GM23248 (cell line): Measurements from ENCODE around the gene GABBR2. TPM values are rescaled to one million over a fixed set of nuclear protein-coding genes. Genes with fewer than 3 reads are reported as not detected.

Source experiments
- DNase-seq: peaks from one replicate; pipeline ENCODE4 v3.0.0-alpha.2; 2015
- H2AFZ ChIP-seq: fragments of 200-600 bp; sonication (generic); 2 replicates; pipeline ENCODE4 v1.6.1; 2016; ENCODE audit warnings: antibody characterized with exemption
- H3F3A ChIP-seq: fragments of 200-600 bp; sonication (generic); 2 replicates; pipeline ENCODE4 v1.6.1; 2016; ENCODE audit warnings: mild to moderate bottlenecking, antibody characterized with exemption, mixed run types; ENCODE audit not compliant: insufficient read depth
- H3K27ac ChIP-seq: fragments of 200-600 bp; sonication (generic); 2 replicates; pipeline ENCODE4 v1.5.1; 2016; ENCODE audit warnings: mild to moderate bottlenecking
- H3K27me3 ChIP-seq: fragments of 200-600 bp; sonication (generic); replicated peaks from 2 replicates; pipeline ENCODE4 v1.6.1; 2016; ENCODE audit warnings: mild to moderate bottlenecking; ENCODE audit not compliant: insufficient read depth
- H3K36me3 ChIP-seq: fragments of 200-600 bp; sonication (generic); 2 replicates; pipeline ENCODE4 v1.6.1; 2016; ENCODE audit warnings: low read depth, mild to moderate bottlenecking
- H3K4me1 ChIP-seq: fragments of 200-600 bp; sonication (generic); 2 replicates; pipeline ENCODE4 v1.6.1; 2016; ENCODE audit warnings: mild to moderate bottlenecking; ENCODE audit not compliant: insufficient read depth
- H3K4me2 ChIP-seq: fragments of 200-600 bp; sonication (generic); one replicate; pipeline ENCODE4 v1.6.1; 2016; ENCODE audit warnings: mild to moderate bottlenecking; ENCODE audit not compliant: unreplicated experiment
- H3K4me3 ChIP-seq: fragments of 200-600 bp; sonication (generic); 2 replicates; pipeline ENCODE4 v1.5.1; 2016; ENCODE audit warnings: mild to moderate bottlenecking
- H3K79me2 ChIP-seq: fragments of 200-600 bp; sonication (generic); 2 replicates; pipeline ENCODE4 v1.6.1; 2016; ENCODE audit warnings: mild to moderate bottlenecking; ENCODE audit not compliant: insufficient read depth
- H3K9ac ChIP-seq: fragments of 200-600 bp; sonication (generic); 2 replicates; pipeline ENCODE4 v1.6.1; 2016; ENCODE audit warnings: mild to moderate bottlenecking
- H3K9me2 ChIP-seq: fragments of 200-600 bp; sonication (generic); 2 replicates; pipeline ENCODE4 v1.6.1; 2016; ENCODE audit warnings: mixed run types, mild to moderate bottlenecking, moderate library complexity; ENCODE audit not compliant: insufficient read depth
- H3K9me3 ChIP-seq: fragments of 200-600 bp; sonication (generic); one replicate; pipeline ENCODE4 v1.6.1; 2017; ENCODE audit warnings: low read depth
- H4K20me1 ChIP-seq: fragments of 200-600 bp; sonication (generic); 2 replicates; pipeline ENCODE4 v1.6.0; 2016; ENCODE audit not compliant: insufficient read depth
- EZH2 ChIP-seq: fragments of 200-600 bp; sonication (generic); IDR thresholded peaks from 2 replicates; pipeline ENCODE4 v1.6.1; 2018; ENCODE audit warnings: antibody characterized with exemption, mild to moderate bottlenecking; ENCODE audit not compliant: insufficient read depth, poor library complexity, severe bottlenecking
- EZH2phosphoT487 ChIP-seq: fragments of 200-600 bp; sonication (generic); IDR thresholded peaks from 2 replicates; pipeline ENCODE4 v1.6.1; 2018; ENCODE audit warnings: antibody characterized with exemption, moderate library complexity, mild to moderate bottlenecking, low read depth; ENCODE audit not compliant: insufficient read depth
- WGBS, 2 experiments: methylation state at CpG; one replicate each; pipeline ENCODE4 v1.1.6; 2015 to 2017; ENCODE audit warnings: low lambda C conversion rate in 2 of 2, low coverage in 1 of 2; ENCODE audit errors: missing lambda C conversion rate in 2 of 2; 5-methylcytosine and 5-hydroxymethylcytosine counted together
- in situ Hi-C: fragments of 300-500 bp; cut with MboI; formaldehyde crosslinking; loops from 2 replicates; pipeline ENCODE4 v1.15.0; 2020
- polyA plus RNA-seq: library from polyadenylated mRNA; unstranded; fragments of >200 nt; fragmentation: Nextera tagmentation; extraction: Ambion mirVana; gene quantifications from 2 replicates; pipeline ENCODE4 v1.2.1, GENCODE V29; 2016
- total RNA-seq: library from RNA; depleted of rRNA; stranded (reverse); fragments of >200 nt; shearing (Covaris generic); gene quantifications from 2 replicates; pipeline ENCODE4 v1.2.3, GENCODE V29; 2014

GABBR2 gene
- total and polyA plus RNA-seq, 2 experiments from 2014 or later = 7.5 to 13.4 TPM

DNA sequence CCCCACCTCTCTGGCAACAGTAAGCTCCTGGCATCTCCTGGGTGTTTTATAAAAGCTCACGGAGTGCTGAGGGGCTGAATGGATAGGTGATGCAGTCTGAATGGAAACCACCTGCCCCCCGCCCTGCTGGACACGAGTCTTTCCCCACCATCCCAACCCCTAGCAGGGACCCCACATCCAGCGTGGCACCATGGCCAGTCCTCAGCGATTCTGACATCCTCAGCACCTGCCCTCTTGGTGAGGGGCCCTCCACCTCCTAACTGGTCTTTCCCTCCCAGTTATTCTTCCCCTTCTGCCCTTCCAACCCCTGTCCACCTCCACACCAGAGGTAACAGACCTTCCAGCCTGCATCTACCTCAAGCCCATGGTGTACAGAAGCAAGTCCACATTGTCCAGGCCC lies 38.7 kb upstream of the GABBR2 start:
- DNase-seq = no peak
- H2AFZ ChIP-seq = no peak overlapping the region
- in situ Hi-C loops = no loop called here
- no peaks in the 10 kb centered on the region for H3K27me3 ChIP-seq
- WGBS, 2 experiments = 98 to 100% methylated on average over 5 of the region's 5 CpGs
- H3K27ac ChIP-seq = no peak overlapping the region
- H3K79me2 ChIP-seq = no peaks in the 10 kb centered on the region
- peaks cover under 1% of the 10 kb centered on the region; the same call in 1 of the 2 replicates for H3K4me1 ChIP-seq
- no peak overlapping the region for H3K4me2 ChIP-seq
- no peaks in the 10 kb centered on the region for H4K20me1 ChIP-seq
- 0 out of 2 replicates have a peak, but pooled peaks cover under 1% of the 10 kb centered on the region for H3F3A ChIP-seq
- H3K9me2 ChIP-seq = no peaks in the 10 kb centered on the region
- H3K9ac ChIP-seq = no peak overlapping the region
- H3K36me3 ChIP-seq = peaks cover 9% of the 10 kb centered on the region; the same call in 1 of the 2 replicates
- TF ChIP-seq EZH2 (no peak), EZH2phosphoT487 (no peak)
- no peak overlapping the region for H3K4me3 ChIP-seq
- no peaks in the 10 kb centered on the region for H3K9me3 ChIP-seq

DNA sequence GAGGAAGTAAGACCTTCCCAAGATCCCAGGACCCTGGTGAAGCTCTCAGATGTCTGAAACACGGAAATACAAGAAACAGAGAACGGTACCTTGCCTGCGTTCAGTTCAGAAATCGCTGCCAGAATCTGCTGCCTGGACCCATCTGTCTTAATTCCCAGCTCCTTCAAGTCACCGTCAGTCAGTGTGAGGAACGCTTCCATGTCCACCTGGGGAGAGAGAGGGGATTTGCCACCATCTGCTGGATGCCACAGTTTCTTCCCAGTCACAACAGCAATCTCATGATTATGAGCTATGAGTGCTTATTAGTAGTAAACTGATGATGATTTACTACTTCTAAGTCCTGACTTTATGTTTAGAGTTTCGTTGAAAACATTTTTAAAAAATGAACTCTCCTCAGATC lies 36.7 kb upstream of the GABBR2 start:
- H3K4me2 ChIP-seq = no peak overlapping the region
- no peaks in the 10 kb centered on the region for H4K20me1 ChIP-seq
- no peaks in the 10 kb centered on the region for H3K79me2 ChIP-seq
- H3K27me3 ChIP-seq = no peaks in the 10 kb centered on the region
- H3K9ac ChIP-seq = no peak overlapping the region
- 81 to 86% methylated on average over 7 of the region's 7 CpGs for WGBS, 2 experiments
- H3K4me3 ChIP-seq = no peak overlapping the region
- H3K27ac ChIP-seq = no peak overlapping the region
- peaks cover 11% of the 10 kb centered on the region; the same call in 1 of the 2 replicates for H3F3A ChIP-seq
- H2AFZ ChIP-seq = no peak overlapping the region
- TF ChIP-seq EZH2phosphoT487 = no peak
- TF ChIP-seq EZH2 = no peak
- H3K4me1 ChIP-seq = peaks cover 8% of the 10 kb centered on the region
- DNase-seq = no peak
- no peaks in the 10 kb centered on the region for H3K9me2 ChIP-seq
- H3K9me3 ChIP-seq = no peaks in the 10 kb centered on the region
- in situ Hi-C loops = no loop called here
- peaks cover 9% of the 10 kb centered on the region; the same call in 1 of the 2 replicates for H3K36me3 ChIP-seq

DNA sequence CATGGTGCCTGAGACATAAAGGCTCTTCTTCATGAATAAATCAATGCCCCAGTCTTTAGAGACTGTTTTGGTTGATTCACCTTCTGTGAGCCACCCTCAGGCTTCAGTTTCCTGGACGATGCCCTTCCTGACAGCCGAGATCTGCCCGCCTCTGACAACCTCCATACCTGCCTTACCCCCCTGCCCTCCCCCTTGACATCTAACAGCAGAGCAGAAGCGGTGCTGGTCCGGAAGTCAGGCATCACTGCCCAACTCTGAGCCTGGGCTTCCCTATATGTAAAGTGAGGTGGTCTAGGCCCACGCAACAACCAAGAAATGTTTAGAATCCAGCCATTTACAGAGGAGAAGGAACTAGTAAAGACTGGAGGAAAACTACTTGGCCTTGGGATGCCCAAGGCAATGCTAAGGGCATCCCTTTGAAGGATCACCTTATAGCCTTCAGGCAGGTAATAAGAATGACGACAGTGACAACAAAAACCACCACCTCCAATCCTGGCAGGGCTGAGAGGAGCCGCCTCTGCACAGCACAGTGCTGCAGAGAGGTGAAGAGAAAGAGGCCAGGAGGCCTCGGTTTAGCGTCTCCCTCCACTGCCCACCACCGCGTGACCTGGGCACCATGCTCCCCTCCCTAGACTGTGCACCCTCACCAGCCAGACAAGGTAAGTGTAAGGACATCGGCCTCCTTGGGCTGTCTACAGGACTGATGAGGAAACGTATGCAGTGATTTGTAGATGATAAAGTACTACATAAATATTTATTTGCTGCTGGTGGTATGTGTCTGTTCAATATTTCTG lies 35.3 kb upstream of the GABBR2 start:
- peaks cover 8% of the 10 kb centered on the region for H3K4me1 ChIP-seq
- no peaks in the 10 kb centered on the region for H3K9me3 ChIP-seq
- H3K27ac ChIP-seq = no peak overlapping the region
- peaks cover 9% of the 10 kb centered on the region; the same call in 1 of the 2 replicates for H3K36me3 ChIP-seq
- DNase-seq = no peak
- no peak overlapping the region for H3K4me3 ChIP-seq
- no peaks in the 10 kb centered on the region for H3K9me2 ChIP-seq
- peaks cover 11% of the 10 kb centered on the region; the same call in 1 of the 2 replicates for H3F3A ChIP-seq
- in situ Hi-C loops = no loop called here
- no peaks in the 10 kb centered on the region for H4K20me1 ChIP-seq
- H3K79me2 ChIP-seq = no peaks in the 10 kb centered on the region
- no peak overlapping the region for H3K9ac ChIP-seq
- TF ChIP-seq EZH2phosphoT487 (no peak), EZH2 (no peak)
- H3K4me2 ChIP-seq = no peak overlapping the region
- no peak overlapping the region for H2AFZ ChIP-seq
- WGBS, 2 experiments = 96 to 97% methylated on average over 14 of the region's 14 CpGs
- H3K27me3 ChIP-seq = no peaks in the 10 kb centered on the region

DNA sequence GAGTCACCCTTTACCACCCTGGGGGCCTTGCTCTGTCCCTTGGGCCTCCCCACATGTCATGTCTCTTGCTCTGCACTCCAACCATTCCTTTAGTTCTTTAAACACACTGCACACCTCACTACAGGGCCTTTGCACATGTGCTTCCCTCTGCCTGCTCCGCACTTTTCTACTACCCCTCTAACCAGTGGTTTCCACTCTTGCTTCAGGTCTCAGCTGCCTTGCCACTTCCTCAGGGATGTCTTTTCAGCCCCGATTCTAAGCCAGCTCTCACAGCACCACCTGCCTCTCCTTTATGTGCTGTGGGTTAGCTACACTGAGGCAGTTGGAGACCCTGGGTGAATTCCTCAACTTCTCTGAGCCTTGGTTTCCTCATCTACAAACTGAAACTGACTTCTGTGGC lies 34.6 kb upstream of the GABBR2 start:
- H3K9me3 ChIP-seq = no peaks in the 10 kb centered on the region
- H3F3A ChIP-seq = peaks cover 11% of the 10 kb centered on the region; the same call in 1 of the 2 replicates
- no peak overlapping the region for H3K4me3 ChIP-seq
- no peak for DNase-seq
- H3K4me2 ChIP-seq = no peak overlapping the region
- peaks cover 8% of the 10 kb centered on the region for H3K4me1 ChIP-seq
- in situ Hi-C loops = no loop called here
- no peak overlapping the region for H2AFZ ChIP-seq
- no peaks in the 10 kb centered on the region for H3K9me2 ChIP-seq
- H4K20me1 ChIP-seq = no peaks in the 10 kb centered on the region
- WGBS, 2 experiments = 95 to 100% methylated on average over 2 of the region's 2 CpGs
- H3K79me2 ChIP-seq = no peaks in the 10 kb centered on the region
- no peak overlapping the region for H3K27ac ChIP-seq
- peaks cover 3% of the 10 kb centered on the region; the same call in 1 of the 2 replicates for H3K36me3 ChIP-seq
- no peak for TF ChIP-seq EZH2
- TF ChIP-seq EZH2phosphoT487 = no peak
- no peak overlapping the region for H3K9ac ChIP-seq
- no peaks in the 10 kb centered on the region for H3K27me3 ChIP-seq
